ENCODE data around the gene CUEDC2. TPM values are rescaled to one million over a fixed set of nuclear protein-coding genes. Genes with fewer than 3 reads are reported as not detected.

CUEDC2 gene
- total RNA-seq, 4 donors from 2014 or later, result 24.0 to 50.9 (median 40.7) TPM

GRCh38 chr10:102400598-102401341, 31.6 kb downstream of the CUEDC2 start:
- TF ChIP-seq, protein P1, sequence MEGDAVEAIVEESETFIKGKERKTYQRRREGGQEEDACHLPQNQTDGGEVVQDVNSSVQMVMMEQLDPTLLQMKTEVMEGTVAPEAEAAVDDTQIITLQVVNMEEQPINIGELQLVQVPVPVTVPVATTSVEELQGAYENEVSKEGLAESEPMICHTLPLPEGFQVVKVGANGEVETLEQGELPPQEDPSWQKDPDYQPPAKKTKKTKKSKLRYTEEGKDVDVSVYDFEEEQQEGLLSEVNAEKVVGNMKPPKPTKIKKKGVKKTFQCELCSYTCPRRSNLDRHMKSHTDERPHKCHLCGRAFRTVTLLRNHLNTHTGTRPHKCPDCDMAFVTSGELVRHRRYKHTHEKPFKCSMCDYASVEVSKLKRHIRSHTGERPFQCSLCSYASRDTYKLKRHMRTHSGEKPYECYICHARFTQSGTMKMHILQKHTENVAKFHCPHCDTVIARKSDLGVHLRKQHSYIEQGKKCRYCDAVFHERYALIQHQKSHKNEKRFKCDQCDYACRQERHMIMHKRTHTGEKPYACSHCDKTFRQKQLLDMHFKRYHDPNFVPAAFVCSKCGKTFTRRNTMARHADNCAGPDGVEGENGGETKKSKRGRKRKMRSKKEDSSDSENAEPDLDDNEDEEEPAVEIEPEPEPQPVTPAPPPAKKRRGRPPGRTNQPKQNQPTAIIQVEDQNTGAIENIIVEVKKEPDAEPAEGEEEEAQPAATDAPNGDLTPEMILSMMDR (IDR thresholded peaks at IDR 0.05; ENCODE audit: low read depth), result no peak

DNA sequence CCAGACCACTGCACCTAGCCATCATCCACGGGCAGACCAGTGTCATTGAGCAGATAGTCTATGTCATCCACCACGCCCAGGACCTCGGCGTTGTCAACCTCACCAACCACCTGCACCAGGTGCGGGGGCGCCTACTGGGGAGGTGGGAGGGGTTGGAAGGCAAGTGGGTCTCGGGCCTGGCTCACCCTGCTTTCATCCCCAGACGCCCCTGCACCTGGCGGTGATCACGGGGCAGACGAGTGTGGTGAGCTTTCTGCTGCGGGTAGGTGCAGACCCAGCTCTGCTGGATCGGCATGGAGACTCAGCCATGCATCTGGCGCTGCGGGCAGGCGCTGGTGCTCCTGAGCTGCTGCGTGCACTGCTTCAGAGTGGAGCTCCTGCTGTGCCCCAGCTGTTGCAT, 32.3 kb downstream of the CUEDC2 start:
- TF ChIP-seq, protein P1 (IDR thresholded peaks at IDR 0.05; ENCODE audit: low read depth), result no peak

- TF ChIP-seq, protein P1 (IDR thresholded peaks at IDR 0.05; ENCODE audit: low read depth), result no peak
Measured at GRCh38 chr10:102399217-102400021, 33.0 kb downstream of the CUEDC2 start.

- TF ChIP-seq, protein P1 (IDR thresholded peaks at IDR 0.05; ENCODE audit: low read depth), result no peak
Measured at GRCh38 chr10:102398172-102399020, 34.0 kb downstream of the CUEDC2 start.

- TF ChIP-seq, protein P1 (IDR thresholded peaks at IDR 0.05; ENCODE audit: low read depth), result no peak
Measured at GRCh38 chr10:102397222-102398171, 34.9 kb downstream of the CUEDC2 start.

DNA sequence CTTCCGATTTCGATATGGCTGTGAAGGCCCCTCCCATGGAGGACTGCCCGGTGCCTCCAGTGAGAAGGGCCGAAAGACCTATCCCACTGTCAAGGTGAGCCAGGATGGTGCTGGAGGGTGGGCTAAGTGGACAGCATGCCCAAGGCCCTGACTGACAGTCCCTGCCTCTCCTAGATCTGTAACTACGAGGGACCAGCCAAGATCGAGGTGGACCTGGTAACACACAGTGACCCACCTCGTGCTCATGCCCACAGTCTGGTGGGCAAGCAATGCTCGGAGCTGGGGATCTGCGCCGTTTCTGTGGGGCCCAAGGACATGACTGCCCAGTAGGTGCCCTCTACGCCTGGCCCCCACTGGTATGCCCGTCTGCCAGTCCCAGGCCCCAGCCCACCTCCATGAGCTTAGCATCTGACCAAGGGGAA, 35.6 kb downstream of the CUEDC2 start:
- TF ChIP-seq, protein P1 (IDR thresholded peaks at IDR 0.05; ENCODE audit: low read depth), result no peak
